AG08395 (cell line): ENCODE results near the gene PCBP3.

Source experiments
- DNase-seq: peaks from one replicate; pipeline ENCODE4 v3.0.0; 2012; ENCODE audit warnings: mixed read lengths, low spot score

The PCBP3 gene

DNA sequence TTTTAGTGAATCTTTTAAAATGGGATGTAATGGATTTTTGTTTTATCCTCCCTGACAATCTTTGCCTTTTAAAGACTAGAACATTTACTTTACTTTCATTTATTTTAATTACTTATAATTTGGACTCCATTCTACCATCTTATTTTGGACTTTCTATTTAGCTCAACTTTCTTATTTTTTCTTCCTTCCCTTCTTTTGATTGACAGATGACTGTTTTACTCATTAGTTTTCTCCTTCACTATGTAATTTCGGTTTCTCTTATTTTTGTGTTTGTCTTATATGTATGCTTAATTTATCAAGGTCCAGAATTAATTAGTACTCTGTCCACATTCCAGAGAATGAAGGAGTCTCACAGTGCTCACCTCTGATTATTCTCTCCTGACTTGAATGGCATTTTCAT lies 109.9 kb downstream of the PCBP3 start:
- DNase-seq: no peak

DNA sequence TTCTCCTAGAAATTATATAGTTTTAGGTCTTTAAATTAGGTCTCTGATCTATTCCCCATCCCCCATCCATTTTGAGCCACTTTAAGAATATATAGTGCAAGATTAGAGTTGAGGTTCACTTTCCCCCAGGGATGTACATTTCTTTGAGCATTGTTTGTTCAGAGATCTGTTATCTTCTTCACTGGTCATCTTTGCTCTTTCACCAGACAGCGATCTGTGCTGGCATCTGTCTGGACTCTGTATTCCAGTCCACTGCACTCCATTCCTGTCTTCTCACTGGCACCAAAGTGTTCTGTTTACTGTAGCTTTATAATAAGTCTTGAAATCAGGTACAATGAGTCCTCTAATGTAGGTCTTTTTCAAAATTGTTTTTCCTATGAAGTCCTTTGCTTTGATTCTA lies 112.5 kb downstream of the PCBP3 start:
- DNase-seq: no peak

DNA sequence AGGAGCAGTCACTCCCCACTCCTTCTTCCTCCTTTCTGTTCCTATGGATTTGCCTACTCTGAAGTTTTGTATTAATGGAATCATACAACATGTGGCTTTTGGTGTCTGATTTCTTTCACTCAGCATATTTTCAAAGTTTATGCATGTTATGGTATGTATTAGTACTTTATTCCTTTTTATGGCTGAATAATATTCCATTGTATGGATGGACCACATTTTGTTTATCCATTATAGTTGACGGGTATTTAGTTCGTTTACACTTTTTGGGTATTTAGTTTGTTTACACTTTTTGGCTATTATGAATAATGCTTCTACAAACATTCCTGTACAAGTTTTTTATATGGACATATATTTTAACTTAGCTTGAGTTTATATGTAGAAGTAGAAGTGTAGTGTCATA lies 113.1 kb downstream of the PCBP3 start:
- no peak for DNase-seq

DNA sequence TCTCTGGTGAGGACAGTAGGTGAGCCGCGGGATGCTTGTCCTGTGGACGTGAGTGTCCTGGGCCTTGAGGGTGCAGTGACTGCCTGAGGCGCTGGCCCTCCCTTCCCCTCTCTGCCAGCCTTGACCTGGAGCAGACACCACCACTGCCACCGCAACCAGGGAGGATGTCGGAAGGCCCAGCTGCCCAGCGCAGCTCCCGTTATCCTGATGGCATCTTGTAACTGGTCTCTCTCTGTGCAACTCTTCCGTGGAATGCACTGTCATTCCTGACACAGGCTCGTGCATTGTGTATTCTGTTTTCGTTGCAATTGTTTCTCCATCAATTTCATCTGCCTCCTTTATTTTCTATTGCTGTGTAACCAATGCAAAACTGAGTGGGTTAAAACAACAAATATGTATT lies 118.2 kb downstream of the PCBP3 start:
- no peak for DNase-seq

DNA sequence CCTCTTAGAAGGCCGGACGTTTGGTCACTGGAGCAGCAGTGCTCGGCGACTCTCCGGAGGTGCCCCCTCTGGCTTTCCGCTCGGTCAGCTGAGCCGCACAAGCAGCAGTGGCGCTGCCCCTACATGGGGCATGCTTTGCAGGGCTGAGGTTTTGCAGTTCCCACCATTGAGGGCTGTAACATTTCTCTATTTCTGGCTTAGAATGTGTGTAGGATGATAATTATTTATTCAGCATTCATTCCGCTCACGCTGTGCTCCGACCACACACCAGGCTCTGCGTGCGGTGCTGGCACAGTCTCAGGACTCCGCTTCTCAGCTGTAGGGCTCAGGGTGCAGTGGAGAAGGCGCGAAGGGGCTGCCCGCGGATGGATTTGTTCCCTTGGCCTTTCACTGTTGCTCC lies 119.5 kb downstream of the PCBP3 start:
- DNase-seq: no peak

DNA sequence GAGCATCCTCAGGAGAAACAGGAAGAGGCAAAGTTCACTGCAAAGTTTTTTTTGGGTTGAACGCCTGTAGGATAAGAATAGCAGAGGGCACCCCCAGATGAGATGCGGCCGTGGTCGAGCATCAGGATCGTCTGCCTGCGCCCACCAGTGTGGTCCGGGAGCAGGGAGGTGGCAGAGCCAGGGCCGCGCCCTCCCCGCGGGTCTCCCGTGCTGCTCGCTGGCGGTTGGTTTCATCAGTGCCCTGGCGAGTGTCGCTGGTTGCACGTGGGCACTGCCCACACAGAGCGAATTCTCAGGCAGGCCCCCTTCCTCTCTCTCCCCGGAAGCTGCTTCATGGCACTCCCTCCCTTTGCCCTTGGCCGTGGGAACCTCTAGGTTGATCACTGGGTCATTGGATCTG lies 120.0 kb downstream of the PCBP3 start:
- no peak for DNase-seq

DNA sequence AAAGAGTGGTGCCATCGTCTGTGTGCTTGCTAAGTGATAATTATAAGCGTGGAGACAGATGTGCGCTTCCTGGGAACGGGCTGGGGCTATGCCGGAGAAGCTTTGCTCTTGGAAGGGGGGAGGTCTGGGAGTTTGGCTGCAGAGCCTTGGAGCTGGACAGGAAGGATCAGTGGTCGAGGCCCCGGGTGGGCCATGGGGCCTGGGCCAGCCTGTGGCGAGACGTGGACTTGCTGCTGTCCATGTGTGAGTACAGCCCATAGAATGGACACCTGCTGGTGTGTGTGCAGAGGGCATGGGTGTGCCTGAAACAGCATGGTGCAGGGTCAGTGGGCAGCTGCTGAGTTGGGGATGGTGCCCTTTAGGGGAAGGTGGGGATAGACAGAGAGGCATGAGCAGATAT lies 121.3 kb downstream of the PCBP3 start:
- DNase-seq: no peak

DNA sequence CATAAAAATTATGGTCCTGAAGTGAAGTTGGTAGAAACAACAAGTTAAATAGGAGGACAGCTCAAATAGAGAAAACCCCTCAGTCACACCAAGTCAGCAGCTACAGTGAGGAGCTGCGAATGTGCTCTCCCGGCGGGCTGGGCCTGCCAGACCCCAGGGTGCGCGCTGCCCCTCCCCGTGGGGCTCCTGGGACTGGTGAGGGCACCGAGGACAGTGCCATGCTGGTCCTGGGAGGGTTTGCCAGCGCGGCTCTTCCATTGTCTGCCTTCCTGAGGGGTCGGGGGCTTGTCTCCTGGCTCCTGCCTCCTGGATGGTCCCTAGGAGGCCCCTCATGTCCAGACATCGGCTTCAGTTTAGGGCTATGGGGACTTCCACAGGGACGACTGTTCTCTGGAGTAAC lies 121.8 kb downstream of the PCBP3 start:
- no peak for DNase-seq

DNA sequence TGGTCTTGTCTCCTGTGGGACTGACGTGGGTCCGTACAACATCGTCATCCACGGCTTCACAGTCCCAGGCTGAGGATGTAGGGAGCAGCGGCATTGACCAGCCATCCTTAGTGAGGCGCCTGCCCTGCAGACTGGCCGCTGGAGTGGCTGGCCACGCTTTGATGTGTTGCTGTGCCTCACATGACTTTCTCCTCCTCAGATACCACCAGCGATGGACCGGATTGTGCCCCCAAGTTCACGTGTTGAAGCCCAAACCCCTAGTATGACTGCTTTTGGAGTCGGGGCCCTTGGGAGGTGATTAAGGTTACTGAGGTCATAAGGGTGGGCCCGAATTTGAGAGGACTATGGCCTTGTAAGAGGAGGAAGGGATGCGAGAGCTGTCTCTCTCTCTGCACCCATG lies 122.5 kb downstream of the PCBP3 start:
- no peak for DNase-seq

DNA sequence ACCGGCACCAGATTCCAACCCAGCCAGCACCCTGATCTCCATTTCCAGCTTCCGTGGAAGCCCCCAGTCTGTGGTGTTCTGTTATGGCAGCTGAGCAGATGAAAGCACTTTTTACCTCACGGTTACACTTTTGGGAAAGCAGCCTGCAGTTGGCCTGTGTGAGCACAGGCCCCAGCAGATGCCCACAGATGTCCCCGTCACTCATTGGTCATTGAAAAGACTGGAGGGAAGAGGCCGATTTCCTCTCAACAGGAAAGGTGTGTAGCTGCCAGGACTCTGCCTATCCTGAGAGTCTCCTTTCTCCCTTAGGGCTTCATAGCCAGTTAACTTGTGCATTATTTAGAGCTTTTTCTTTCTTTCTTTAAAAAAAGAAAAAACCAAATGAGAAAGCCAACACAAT lies 123.0 kb downstream of the PCBP3 start:
- no peak for DNase-seq

DNA sequence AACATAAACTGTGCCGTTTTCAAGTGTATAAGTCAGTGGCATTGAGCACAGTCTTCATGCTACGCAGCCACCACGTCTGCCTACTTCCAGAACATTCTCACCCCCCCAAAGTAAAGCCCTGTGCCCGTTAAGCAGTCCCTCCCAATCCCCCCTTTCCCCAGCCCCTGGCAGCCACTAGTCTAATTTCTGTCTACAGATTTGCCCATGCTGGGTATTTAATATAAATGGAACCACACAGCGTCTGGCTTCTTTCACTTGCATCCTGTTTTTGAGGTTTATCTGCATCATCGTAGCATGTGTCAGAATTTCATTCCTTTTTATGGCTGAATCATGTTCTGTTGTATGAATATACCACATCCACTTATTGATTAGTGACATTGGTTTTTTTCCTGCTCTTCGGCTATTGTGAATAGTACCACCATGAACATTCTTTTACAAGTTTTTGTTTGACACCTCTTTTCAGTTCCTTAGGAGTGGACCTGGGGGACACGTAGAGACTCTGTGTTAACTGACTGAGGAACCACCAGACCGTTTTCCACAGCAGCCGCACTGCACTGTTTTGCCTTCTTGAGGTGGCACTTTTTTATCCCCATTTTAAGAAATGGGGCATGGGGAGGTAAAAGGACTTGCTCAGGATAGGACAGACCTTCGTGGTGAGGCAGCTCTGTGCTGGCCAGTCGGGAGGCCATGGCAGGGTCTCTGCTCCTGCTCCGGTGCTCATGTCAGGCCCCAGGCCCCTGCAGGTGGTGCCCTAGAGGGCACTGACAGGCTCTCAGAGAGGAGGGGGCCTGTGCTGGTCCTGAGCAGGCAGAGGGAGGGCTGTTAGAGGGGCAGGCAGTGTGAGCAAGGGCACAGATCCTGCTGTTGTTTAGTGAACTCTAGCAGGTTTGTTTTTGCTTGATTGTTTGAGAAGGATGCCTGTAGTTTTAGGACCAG lies 123.8 kb downstream of the PCBP3 start:
- no peak for DNase-seq

DNA sequence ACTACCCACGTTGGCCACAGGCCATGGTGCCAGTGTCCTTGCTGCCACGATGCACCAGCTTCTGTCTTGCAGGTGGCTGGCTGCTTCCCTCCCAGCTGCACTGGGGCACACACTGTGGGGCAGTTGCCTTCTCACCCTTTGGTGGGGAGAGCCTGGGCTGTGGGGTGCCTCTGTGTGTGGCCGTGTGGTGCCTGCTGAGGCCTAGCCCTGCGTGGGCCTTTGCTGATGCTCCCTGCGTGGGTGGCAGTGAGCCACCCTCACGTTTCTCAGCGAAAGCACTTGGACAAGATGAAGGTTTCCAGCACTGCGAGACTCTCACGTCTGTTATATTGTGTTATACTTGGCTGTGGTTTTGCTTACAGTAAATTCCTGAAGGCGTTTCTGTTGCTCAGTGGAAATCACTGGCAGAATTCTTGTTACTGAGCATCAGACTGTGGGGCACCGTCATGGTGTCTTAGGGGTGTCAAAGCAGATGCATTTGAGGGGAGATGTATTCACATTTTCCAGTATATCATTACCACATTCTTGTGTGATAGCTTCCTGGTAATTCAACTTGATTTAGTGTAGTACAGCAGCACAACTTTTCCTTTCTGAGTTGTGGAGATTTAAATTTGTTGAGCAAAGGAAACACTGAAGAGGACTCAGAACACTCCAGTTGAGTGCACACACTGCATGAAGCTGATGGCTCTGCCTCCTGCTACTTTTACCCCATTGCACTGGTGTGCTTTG lies 124.7 kb downstream of the PCBP3 start:
- DNase-seq: peak; percentile 53

DNA sequence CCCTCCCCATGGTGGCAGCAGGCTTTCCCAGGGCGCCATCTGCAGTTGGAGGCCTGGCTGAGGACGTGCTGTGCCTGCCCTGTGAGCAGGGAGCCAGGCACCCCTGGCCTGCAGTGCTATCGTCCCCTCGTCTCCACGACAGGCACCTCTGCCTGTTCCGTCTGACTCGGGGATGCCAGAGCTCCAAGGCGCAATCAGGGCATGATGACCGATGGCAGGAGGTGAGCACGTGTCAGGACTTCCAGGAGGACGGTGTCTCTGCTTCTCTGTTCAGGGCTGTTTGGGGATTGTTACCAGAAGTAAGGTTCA lies 125.2 kb downstream of the PCBP3 start:
- no peak for DNase-seq

DNA sequence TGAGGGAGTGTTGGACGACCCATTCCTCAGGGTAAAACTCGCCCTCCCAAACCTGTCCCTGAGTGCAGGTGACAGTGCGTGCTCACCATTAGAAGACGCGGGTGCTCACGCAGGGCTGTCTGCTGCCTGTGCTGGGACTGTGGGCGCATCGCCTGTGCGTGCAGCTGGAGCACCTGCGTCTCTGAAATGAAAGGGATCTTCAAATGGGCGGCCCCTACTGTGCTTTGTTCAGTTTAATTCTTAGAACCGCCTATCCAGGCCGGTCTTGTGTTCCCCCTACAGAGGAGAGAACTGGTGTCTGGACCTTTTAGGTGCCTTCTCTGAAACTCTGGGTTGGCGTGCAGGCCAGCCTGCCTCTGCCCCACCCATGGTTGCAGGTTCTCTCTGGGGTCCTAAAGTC lies 125.8 kb downstream of the PCBP3 start:
- no peak for DNase-seq

DNA sequence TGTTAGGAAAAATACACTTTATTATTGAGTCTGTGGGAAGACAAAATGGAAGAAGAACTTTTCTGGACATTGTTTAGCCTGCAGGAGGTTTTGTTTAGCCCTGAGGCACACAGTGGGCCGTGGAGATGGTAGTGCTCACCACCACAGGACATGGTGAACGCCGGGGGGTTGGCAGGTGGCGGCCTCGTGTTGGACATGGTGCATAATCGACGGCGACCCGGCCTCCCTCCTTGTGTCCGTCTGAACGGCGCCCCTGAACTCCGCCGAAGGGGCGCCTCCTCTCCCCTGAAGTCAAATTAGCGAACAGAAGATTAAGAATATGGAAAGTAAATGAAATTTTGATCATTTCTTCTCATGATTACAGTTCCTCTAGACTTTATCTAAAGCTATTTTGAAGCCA lies 126.4 kb downstream of the PCBP3 start:
- no peak for DNase-seq

DNA sequence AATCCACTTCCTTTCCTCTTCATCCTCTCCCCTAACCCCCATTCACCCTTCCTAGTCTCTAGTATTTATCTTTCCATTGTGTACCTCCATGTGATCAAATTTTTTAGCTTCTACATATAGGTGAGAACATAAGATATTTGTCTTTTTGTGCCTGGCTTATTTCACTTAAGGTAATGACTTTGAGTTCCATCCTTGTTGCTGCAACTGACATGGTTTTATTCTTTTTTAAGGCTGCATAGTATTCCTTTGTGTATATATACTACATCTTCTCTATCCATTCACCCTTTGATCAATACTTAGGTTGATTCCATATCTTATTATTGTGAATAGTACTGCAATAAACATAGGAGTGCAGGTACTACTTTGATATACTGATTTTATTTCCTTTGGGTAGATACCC lies 128.7 kb downstream of the PCBP3 start:
- no peak for DNase-seq

DNA sequence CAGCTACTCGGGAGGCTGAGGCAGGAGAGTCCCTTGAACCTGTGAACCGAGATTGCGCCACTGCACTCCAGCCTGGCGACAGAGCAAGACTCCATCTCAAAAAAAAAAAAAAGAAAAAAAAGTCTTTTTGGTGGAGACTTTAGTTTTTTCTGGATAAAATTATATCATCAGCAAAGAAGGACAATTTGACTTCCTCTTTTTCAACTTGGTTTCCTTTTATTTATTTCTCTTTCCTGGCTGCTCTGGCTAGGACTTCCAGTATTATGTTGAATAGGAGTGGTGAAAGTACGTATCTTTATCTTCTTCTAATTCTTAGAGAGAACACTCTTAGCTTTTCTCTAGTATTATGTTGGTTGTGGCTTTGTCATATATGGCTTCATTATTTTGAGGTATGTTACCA lies 130.8 kb downstream of the PCBP3 start:
- no peak for DNase-seq

DNA sequence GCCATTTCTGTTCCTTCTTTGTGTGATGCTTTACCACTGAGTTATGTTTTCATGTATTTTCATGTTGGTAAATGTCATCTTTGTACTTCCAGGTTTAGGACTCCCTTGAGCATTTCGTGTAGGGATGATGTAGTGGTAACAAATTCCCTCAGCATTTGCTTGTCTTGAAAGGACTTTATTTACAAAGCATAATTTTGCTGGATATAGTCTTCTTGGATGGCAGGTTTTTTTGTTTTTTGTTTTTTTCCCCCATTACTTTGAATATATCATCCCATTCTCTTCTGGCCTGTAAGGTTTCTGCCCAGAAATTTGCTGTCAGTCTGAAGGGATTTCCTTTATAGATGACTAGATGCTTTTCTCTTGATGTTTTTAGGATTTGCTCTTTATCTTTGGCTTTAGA lies 133.4 kb downstream of the PCBP3 start:
- no peak for DNase-seq

DNA sequence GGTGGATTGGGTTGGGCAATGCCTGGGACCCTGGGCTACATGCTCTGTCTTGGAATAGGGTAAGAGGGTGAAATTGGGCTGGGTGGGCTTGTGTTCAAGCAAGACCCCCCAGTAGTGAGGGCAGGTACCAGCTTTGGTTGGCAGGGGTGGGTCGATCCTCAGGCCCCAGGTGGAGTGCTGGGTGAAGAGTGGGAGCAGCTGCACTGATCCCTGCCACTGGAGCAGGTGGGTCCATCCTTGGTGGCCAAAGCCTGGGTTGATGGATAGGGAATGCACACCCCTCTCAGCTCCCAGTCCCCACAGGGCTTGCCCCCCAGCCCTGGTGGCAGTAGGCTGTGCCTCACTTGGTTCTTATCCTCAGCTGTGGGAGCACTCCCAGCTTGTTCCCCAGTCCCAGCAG lies 135.2 kb downstream of the PCBP3 start:
- no peak for DNase-seq

DNA sequence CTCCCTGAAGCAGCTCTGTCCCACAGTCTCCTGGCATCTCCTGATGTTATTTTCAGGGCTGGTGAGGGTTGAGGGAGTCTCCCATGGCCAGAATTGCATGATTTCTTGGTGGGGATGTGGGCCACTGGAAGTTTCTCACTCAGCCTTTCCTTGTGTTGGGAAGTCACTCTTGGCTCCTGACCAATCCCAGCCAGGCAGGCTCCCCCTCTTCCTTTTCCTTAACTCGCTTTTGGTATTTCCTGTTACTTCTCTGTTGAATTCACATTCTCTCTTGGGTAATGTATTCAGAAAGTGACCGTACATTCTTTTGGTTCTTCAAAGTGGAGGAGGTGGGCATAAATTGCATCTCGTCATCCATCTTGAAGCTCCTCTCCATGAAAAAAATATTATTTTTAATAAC lies 135.7 kb downstream of the PCBP3 start:
- DNase-seq: no peak

DNA sequence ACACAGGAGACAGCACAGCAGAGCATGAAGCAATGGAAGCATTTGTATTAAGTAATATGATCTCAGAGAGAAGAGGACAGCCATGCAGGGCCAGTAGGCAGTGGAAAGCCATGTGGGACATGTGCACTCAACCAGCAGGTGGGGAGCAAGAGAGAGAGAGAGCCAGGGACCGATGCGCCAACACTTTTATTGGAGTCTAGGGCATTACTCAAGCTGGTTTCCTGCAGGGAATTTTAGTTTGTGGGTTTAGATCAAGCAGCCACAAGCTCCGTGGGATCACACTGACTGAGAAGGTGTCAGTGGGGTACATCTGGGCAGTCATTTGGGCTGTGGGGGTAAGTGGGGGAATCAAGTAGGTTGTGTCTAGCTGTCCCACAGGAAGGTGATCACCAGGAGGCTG lies 137.1 kb downstream of the PCBP3 start:
- DNase-seq: no peak

DNA sequence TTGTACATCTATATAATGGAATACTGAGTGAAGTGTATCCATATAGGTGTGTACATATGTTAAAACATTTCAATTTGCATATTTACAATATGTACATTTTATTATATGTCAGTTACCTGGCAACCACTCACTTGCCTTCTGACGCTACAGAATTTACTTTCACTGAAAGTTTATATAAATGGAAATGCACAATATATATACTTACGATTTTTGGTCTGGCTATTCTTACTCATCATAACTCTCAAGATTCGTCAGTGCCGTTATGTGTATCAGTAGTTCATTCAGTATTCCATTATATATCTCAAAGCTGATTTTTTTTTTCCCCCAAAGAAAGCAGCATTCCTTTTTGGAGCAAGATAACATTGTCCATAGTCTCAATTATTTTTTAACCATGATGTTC lies 138.2 kb downstream of the PCBP3 start:
- DNase-seq: no peak

DNA sequence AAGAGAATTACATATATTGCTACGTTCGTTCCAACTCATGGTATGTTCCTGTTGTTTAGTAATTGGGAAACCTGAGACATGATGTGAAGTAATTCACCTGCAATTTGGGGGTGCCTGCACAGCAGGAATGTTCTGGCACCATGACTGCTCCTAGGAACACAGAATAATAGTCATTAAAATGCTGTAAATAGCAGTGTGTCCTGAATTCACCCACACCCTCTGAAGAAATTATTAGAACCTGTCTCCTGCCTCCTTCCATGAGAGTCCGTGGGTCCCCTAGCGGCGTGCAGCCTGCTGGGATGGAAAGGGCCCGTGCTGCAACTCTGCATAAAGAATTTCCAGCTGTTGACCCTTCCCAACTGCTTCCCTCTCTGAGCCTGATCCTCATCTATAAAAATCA lies 143.1 kb downstream of the PCBP3 start:
- no peak for DNase-seq

DNA sequence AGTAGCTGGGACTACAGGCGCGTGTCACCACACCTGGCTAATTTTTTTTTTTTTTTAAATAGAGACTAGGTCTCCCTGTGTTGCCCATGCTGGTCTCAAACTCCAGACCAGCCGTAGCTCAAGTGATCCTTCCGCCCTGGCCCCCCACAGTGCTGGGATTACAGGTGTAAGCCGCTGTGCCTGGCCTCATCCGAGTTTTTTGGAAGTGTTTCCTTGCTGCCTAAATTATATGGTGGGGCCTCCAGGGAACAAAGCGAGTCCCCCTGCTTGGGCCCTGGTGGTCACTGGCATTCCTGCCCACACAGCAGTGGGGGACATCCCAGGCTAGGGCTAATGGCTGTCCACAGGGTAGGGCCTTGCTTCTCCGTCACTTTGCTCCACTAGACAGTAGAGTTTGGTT lies 143.8 kb downstream of the PCBP3 start:
- no peak for DNase-seq
